Progenitor cell of endocrine pancreas (in vitro differentiated cells): ENCODE data around the gene HS3ST4. TPM values are rescaled to one million over a fixed set of nuclear protein-coding genes. Genes with fewer than 3 reads are reported as not detected.

ENCODE experiments used
- DNase-seq: peaks from one replicate; pipeline ENCODE4 v3.0.0; 2021; ENCODE audit warnings: low spot score; ENCODE audit not compliant: unreplicated experiment
- H3K27ac Mint-ChIP-seq: 2 replicates; pipeline ENCODE4 v1.8.0; 2021; ENCODE audit warnings: mild to moderate bottlenecking, moderate library complexity, mixed read lengths
- H3K27me3 Mint-ChIP-seq: 2 replicates; pipeline ENCODE4 v1.8.0; 2021; ENCODE audit warnings: mixed read lengths
- H3K36me3 Mint-ChIP-seq: 2 replicates; pipeline ENCODE4 v1.8.0; 2022; ENCODE audit warnings: mixed read lengths; ENCODE audit not compliant: insufficient read depth
- H3K4me1 Mint-ChIP-seq: 2 replicates; pipeline ENCODE4 v1.8.0; 2021; ENCODE audit warnings: low read depth, mixed read lengths
- H3K4me3 Mint-ChIP-seq: 2 replicates; pipeline ENCODE4 v1.8.0; 2021; ENCODE audit warnings: low read depth, mild to moderate bottlenecking, moderate library complexity, mixed read lengths
- H3K9me3 Mint-ChIP-seq: 2 replicates; pipeline ENCODE4 v1.8.0; 2021; ENCODE audit warnings: low read depth, mixed read lengths
- total RNA-seq: library from RNA; stranded (reverse); gene quantifications from 2 replicates; pipeline ENCODE4 v1.2.1, GENCODE V29; 2021
- TF ChIP-seq, protein P1 (sequence below): fragments of 200-600 bp; sonication (generic); IDR thresholded peaks from one replicate; pipeline ENCODE4 v1.5.0; 2021; ENCODE audit warnings: antibody characterized with exemption, mild to moderate bottlenecking; ENCODE audit not compliant: unreplicated experiment

HS3ST4 gene
- total RNA-seq, 1 donor from 2014 or later, result 0.67 TPM

DNA sequence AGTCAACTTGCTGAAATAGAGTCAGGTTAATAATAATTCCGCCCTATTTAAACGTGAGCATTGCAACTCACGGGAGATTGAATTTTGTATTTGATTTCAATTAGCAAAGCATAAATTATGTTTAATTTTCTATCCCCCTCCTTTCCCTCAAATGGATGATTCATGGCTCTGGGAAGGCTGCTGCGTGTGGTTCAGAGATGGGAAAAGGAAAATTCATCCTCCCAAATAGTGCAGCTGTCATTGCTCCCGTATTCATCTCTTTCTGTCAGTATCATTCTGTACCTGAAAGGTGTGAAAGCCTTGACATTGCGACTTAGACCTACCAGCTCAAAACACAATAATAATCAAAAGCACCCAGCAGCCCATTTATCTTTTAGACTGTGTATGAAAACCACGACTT, 447.3 kb downstream of the HS3ST4 start:
- H3K27ac Mint-ChIP-seq, result no peak overlapping the region
- TF ChIP-seq, protein P1, sequence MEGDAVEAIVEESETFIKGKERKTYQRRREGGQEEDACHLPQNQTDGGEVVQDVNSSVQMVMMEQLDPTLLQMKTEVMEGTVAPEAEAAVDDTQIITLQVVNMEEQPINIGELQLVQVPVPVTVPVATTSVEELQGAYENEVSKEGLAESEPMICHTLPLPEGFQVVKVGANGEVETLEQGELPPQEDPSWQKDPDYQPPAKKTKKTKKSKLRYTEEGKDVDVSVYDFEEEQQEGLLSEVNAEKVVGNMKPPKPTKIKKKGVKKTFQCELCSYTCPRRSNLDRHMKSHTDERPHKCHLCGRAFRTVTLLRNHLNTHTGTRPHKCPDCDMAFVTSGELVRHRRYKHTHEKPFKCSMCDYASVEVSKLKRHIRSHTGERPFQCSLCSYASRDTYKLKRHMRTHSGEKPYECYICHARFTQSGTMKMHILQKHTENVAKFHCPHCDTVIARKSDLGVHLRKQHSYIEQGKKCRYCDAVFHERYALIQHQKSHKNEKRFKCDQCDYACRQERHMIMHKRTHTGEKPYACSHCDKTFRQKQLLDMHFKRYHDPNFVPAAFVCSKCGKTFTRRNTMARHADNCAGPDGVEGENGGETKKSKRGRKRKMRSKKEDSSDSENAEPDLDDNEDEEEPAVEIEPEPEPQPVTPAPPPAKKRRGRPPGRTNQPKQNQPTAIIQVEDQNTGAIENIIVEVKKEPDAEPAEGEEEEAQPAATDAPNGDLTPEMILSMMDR, result no peak
- DNase-seq, result no peak
- H3K36me3 Mint-ChIP-seq, result no peaks in the 10 kb centered on the region
- no peak overlapping the region for H3K4me3 Mint-ChIP-seq
- H3K9me3 Mint-ChIP-seq, result no peaks in the 10 kb centered on the region
- peaks cover 11% of the 10 kb centered on the region for H3K27me3 Mint-ChIP-seq
- no peaks in the 10 kb centered on the region for H3K4me1 Mint-ChIP-seq

DNA sequence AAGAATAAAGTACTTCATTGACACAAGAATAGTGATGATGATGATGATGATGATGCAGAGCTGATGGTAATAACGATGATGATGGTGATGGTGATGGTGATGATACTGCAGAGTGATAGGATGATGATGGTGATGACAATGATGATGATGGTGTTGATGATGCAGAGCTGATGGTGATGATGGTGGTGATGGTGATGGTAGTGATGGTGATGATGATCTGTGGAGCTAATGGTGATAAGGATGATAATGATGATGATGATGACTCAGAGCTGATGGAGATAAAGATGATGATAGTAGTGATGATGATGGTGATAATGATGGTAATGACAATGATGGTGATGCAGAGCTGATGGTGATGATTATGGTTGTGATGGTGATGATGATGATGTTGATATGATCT, 448.1 kb downstream of the HS3ST4 start:
- peaks cover 11% of the 10 kb centered on the region for H3K27me3 Mint-ChIP-seq
- no peak overlapping the region for H3K4me3 Mint-ChIP-seq
- no peaks in the 10 kb centered on the region for H3K9me3 Mint-ChIP-seq
- no peaks in the 10 kb centered on the region for H3K4me1 Mint-ChIP-seq
- TF ChIP-seq, protein P1, result no peak
- no peaks in the 10 kb centered on the region for H3K36me3 Mint-ChIP-seq
- DNase-seq, result no peak
- H3K27ac Mint-ChIP-seq, result no peak overlapping the region

DNA sequence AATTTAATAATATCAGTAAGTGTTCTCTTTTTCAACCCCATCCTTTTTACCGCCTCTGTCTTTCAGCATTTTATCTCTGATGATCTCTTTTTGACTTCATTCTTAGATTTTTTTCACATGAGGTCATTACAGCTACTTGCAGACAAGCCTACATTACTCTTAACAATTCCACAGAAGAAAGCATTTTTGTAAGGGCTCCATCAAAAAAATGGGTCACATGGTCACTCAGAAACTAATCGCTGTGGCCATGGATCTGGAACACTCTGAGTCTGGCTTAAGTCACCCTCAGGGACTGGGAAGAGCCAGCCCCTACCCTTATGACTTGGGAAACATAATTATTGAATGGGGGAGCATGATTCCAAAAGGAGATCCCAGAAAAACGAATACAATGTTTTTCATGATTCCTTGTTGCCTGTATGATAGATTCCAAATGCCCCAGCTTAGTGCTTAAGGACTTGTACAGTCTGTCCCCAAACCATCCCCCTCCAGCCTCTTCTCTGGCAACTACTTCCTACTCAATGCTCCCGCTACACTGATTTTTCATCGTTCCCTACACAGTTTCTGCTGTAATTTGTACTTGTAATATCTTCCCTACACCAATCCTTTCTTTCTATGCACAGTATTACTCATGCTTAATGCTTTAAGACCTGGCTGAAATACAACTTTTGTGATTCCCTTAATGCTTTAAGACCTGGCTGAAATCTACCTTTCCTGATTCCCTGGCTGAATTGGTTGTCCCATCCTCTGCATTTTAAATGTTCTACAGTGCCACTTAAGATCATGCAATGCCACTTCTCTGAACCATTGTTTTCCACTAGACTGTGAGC, 457.8 kb downstream of the HS3ST4 start:
- Mint-ChIP-seq H3K27me3 (peaks cover 21% of the 10 kb centered on the region), H3K27ac (no peak overlapping the region)

DNA sequence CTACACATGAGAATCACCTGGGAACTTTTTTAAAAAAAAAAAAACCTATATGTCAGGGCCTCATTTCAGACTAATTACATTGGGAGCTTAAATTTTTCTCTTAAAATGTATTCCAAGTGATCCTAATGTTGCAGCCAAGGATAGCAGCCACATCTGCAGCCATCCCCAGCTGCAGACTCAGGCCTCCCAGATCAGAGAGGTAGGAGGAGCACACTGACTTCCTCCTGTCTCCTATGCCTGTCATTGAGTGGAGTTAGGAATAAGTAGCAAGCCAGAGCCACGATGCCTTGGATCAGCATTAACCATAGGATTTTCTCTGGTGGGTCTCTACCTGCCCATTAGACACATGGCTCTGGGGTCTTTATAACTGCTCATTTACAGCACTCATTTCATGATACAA, 463.5 kb downstream of the HS3ST4 start:
- Mint-ChIP-seq H3K27me3 (peaks cover 3% of the 10 kb centered on the region), H3K4me1 (no peaks in the 10 kb centered on the region), H3K9me3 (peaks cover 2% of the 10 kb centered on the region), H3K27ac (no peak overlapping the region), H3K4me3 (no peak overlapping the region), H3K36me3 (no peaks in the 10 kb centered on the region)
- DNase-seq, result no peak
- TF ChIP-seq, protein P1, result no peak

More for the DNA sequence above, 457.8 kb downstream of the HS3ST4 start:
- Mint-ChIP-seq H3K4me3 (no peak overlapping the region), H3K9me3 (no peaks in the 10 kb centered on the region), H3K36me3 (no peaks in the 10 kb centered on the region), H3K4me1 (no peaks in the 10 kb centered on the region)
- TF ChIP-seq, protein P1, result no peak
- DNase-seq, result no peak

DNA sequence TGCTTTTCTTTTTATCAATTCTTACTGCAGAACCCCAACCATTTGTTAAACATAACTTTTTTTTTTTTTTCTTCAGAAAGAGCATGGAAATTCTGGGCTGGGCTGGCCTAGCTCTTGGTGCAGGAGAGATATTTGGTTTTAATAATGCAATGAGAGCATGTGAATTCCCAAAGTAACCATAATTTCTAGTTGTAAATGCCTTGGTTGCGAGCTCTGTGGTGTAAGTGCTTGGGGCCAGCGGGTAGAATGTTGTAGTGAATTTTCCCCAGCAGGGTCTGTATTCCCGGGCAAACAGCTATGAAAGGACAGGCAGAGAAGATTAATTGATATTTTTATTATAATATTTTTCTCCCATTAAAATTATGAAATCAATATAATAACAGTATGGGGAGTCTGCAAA, 465.6 kb downstream of the HS3ST4 start:
- H3K4me1 Mint-ChIP-seq, result no peaks in the 10 kb centered on the region
- H3K27me3 Mint-ChIP-seq, result peaks cover 3% of the 10 kb centered on the region
- no peak overlapping the region for H3K27ac Mint-ChIP-seq
- peaks cover 2% of the 10 kb centered on the region for H3K9me3 Mint-ChIP-seq
- TF ChIP-seq, protein P1, result no peak
- no peak overlapping the region for H3K4me3 Mint-ChIP-seq
- H3K36me3 Mint-ChIP-seq, result no peaks in the 10 kb centered on the region
- DNase-seq, result no peak
